Ovary (tissue), 3 donors: ENCODE measurements around the gene FAM136A.

ENCODE experiments used
- CTCF ChIP-seq, 3 donors: fragments of 450-650 bp in 2 of 3; fragments of 200-600 bp in 1 of 3; IDR thresholded peaks; one replicate each; pipeline versions ENCODE4 v1.5.1 to v1.8.0; 2016 to 2022; ENCODE audit warnings: antibody characterized with exemption in 3 of 3, mild to moderate bottlenecking in 1 of 3
- EP300 ChIP-seq: sonication (generic); formaldehyde crosslinking; IDR thresholded peaks from one replicate; pipeline ENCODE4 v1.6.1; 2017; ENCODE audit warnings: antibody characterized with exemption
- POLR2A ChIP-seq: fragments of 450-650 bp; IDR thresholded peaks from one replicate; pipeline ENCODE4 v1.6.1; 2017; ENCODE audit warnings: antibody characterized with exemption, mild to moderate bottlenecking, moderate library complexity
- donor health status: DM: no; HTN: no; CAD: no.

- TF ChIP-seq CTCF (IDR thresholded peaks at IDR 0.05) (no peak), POLR2A (no peak), EP300 (no peak)
Measured at GRCh38 chr2:70344195-70344594, 42.3 kb upstream of the FAM136A start.
